ENCODE data around the gene ASPG. TPM values are rescaled to one million over a fixed set of nuclear protein-coding genes. Genes with fewer than 3 reads are reported as not detected.

The ASPG gene
- total and polyA plus RNA-seq, 3 donors from 2014 or later: 2.7 to 3.7 (median 3.3) TPM

GRCh38 chr14:104087505-104087904, 2.0 kb downstream of the ASPG start:
- no peaks in the 10 kb centered on the region for H3K36me3 ChIP-seq (ENCODE audit: low read depth, missing control alignments)
- no peak for DNase-seq
- peaks cover 5% of the 10 kb centered on the region for H3K4me1 ChIP-seq
- H3K27ac ChIP-seq: no peak overlapping the region
- TF ChIP-seq, protein P1, sequence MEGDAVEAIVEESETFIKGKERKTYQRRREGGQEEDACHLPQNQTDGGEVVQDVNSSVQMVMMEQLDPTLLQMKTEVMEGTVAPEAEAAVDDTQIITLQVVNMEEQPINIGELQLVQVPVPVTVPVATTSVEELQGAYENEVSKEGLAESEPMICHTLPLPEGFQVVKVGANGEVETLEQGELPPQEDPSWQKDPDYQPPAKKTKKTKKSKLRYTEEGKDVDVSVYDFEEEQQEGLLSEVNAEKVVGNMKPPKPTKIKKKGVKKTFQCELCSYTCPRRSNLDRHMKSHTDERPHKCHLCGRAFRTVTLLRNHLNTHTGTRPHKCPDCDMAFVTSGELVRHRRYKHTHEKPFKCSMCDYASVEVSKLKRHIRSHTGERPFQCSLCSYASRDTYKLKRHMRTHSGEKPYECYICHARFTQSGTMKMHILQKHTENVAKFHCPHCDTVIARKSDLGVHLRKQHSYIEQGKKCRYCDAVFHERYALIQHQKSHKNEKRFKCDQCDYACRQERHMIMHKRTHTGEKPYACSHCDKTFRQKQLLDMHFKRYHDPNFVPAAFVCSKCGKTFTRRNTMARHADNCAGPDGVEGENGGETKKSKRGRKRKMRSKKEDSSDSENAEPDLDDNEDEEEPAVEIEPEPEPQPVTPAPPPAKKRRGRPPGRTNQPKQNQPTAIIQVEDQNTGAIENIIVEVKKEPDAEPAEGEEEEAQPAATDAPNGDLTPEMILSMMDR (IDR thresholded peaks at IDR 0.05): no peak
- no peak for TF ChIP-seq POLR2A (IDR thresholded peaks at IDR 0.05)
- no peaks in the 10 kb centered on the region for H3K27me3 ChIP-seq
- no peak overlapping the region for H3K4me3 ChIP-seq
- WGBS, 2 donors: 89 to 90% methylated on average over 2 to 17 of the region's 17 CpGs
- intact Hi-C loops (cut with DNase I; ENCODE audit: low total_unique reads): no loop called here
- no peaks in the 10 kb centered on the region for H3K9me3 ChIP-seq

DNA sequence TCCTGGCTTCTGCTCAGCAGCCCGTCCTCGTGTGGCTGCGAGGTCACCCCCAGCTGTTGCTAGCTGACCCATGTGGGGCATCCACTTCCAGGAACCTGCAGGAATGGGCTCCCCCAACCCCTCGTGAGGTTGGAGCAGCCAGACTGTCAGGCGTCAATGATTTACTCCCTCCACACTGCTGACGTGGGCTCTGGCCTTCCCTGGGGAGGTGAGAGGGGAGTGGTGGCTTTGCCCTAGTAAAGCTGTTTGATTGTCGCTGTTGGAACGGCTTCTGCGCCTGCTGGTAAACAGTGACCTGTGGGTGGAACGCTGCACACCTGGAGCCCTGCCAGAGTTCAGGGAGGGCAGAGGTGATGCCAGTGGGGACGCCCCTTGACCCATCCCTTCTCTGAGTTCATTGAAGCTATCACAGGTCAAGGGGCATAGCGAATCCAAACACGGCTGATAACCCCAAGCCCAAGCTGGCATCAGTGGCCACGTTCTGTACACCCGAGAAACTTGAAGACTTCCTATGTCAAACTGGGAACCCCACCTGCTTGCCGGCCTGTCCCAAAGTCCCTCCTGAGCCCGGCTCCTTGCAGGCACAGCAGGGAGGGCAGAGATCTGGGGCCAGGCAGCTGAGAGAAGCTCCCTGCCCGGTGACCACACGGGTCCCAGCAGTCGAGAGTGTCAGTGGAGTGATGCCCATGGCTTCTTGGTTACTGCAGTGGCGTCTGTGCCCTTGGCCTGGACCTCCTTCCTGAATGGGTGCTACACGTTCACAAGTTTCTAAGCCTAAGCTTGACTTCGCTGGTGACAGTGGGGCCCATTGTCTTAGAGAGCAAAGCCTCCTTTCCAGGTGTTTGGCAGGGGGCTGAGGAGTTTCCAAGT, 2.7 kb downstream of the ASPG start:
- intact Hi-C loops (cut with DNase I; ENCODE audit: low total_unique reads): no loop called here
- WGBS, 2 donors: 81 to 83% methylated on average over 13 to 23 of the region's 23 CpGs
- Histone ChIP-seq H3K27ac (no peak overlapping the region), H3K4me3 (no peak overlapping the region), H3K27me3 (no peaks in the 10 kb centered on the region), H3K36me3 (ENCODE audit: low read depth, missing control alignments) (no peaks in the 10 kb centered on the region), H3K9me3 (no peaks in the 10 kb centered on the region), H3K4me1 (peaks cover 5% of the 10 kb centered on the region)
- no peak for DNase-seq
- TF ChIP-seq, protein P1 (IDR thresholded peaks at IDR 0.05): no peak
- TF ChIP-seq POLR2A (IDR thresholded peaks at IDR 0.05): no peak

DNA sequence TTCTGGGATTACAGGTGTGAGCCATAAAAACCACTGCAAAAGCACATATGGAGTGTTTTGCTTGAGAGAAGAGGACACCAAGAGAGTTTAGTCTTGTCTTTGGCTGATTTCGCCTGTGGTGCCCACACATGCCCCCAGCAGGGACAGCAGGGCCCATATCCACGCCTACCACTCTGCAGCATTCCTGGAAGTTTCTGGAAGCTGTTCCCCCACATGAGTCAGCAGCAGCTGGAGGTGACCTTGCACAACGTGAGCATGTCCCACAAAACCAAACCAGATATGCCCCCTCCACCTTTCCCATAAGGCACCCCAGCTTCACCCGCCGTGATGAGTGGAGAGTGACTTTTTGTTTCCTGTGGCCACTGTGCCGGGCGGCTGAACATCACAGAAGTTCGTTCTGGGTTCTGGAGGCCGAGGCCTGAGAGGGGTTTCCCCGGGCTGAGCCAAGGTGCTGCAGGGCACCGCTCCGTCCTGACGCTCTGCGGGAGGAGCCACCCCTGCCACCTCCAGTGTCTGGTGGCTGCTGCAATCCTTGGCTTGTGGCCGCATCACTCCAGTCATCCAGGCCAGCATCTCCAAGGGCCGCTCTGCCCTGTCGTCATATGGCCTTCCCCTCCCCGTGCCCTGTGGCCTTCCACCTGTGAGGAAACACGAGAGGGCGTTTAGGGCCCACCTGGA, 4.7 kb downstream of the ASPG start:
- TF ChIP-seq, protein P1 (IDR thresholded peaks at IDR 0.05): no peak
- no peak for TF ChIP-seq POLR2A (IDR thresholded peaks at IDR 0.05)
- Histone ChIP-seq H3K4me3 (no peak overlapping the region), H3K9me3 (no peaks in the 10 kb centered on the region), H3K36me3 (ENCODE audit: low read depth, missing control alignments) (no peaks in the 10 kb centered on the region), H3K4me1 (no peaks in the 10 kb centered on the region), H3K27me3 (no peaks in the 10 kb centered on the region), H3K27ac (no peak overlapping the region)
- DNase-seq: no peak
- 95 to 96% methylated on average over 16 to 20 of the region's 20 CpGs for WGBS, 2 donors
- intact Hi-C loops (cut with DNase I; ENCODE audit: low total_unique reads): no loop called here

DNA sequence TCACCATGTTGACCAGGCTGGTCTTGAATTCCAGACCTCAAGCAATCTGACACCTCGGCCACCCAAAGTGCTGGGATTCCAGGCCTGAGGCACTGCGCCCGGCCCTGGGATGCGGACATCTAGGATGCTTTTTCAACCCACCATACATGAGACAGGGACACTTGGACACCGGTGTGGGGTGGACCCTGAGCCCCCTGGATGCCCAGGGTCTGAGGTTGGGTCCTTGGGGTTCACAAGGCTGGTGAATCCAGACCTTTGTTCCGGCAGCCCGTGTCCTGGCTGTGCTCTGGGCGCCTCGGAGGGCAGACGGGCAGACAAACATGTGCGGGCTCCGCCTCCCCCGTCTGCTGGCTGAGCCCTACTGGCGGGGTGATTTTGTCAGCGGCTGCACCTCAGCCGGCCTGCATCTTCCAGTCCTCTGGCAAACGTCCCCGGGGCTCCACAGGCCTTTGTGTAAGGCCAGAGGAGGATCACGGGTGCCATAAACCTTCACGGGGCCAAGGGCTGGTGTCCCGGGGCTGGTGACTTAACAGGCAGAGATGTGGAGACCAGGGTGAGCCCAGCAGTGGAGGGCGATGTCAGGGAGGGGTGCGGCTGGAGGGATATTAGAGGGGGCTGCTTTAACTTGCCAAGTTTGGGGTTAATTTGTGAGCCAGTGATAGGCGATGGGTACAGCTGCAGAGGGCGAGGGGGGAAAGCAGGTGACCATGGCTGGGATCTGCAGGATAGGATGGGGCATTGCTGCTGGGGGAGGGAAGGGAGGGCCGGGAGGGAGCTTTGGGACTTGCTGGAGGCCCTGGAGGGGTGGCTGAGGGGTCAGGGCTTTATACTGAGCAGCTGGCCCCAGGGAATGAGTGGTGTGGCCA, 5.8 kb downstream of the ASPG start:
- WGBS, 2 donors: 76 to 77% methylated on average over 12 to 26 of the region's 26 CpGs
- H3K4me3 ChIP-seq: no peak overlapping the region
- H3K4me1 ChIP-seq: no peaks in the 10 kb centered on the region
- intact Hi-C loops (cut with DNase I; ENCODE audit: low total_unique reads): no loop called here
- no peak for TF ChIP-seq POLR2A (IDR thresholded peaks at IDR 0.05)
- TF ChIP-seq, protein P1 (IDR thresholded peaks at IDR 0.05): no peak
- no peak overlapping the region for H3K27ac ChIP-seq
- H3K9me3 ChIP-seq: no peaks in the 10 kb centered on the region
- H3K27me3 ChIP-seq: no peaks in the 10 kb centered on the region
- DNase-seq: no peak
- no peaks in the 10 kb centered on the region for H3K36me3 ChIP-seq (ENCODE audit: low read depth, missing control alignments)

Data from testis (tissue), 3 donors.